HEK293 (cell line): ENCODE results near the gene TTC33.
A peak's percentile ranks its signal among the peaks of the same experiment; 100 is the strongest.

Source experiments
- CTCF ChIA-PET: fragments of 350-600 bp; formaldehyde crosslinking; extraction: SDS; loops from one replicate; lab custom pipeline; 2021; ENCODE audit warnings: antibody characterized with exemption; lab: Yijun Ruan, JAX
- POLR2A ChIA-PET: fragments of 300-600 bp; formaldehyde crosslinking; extraction: SDS; loops from one replicate; lab custom pipeline; 2020; ENCODE audit warnings: antibody characterized with exemption, inconsistent platforms; lab: Yijun Ruan, JAX
- H3K27ac ChIP-seq: fragments of 200-500 bp; sonication (Bioruptor generic); 2 replicates; pipeline ENCODE4 v1.5.1; 2014; ENCODE audit warnings: low read depth, low read length, control low read depth, inconsistent platforms; ENCODE audit errors: extremely low read depth
- H3K36me3 ChIP-seq, 2 experiments: fragments of 200-500 bp in 1 of 2; sonication (Bioruptor generic) in 1 of 2; 1 replicate in 1 of 2; 2 replicates in 1 of 2; pipeline ENCODE4 v1.5.1; 2014 to 2017; ENCODE audit warnings: inconsistent platforms in 2 of 2, low read length in 2 of 2; ENCODE audit not compliant: control insufficient read depth in 2 of 2, insufficient read depth in 1 of 2
- H3K4me1 ChIP-seq: fragments of 200-500 bp; sonication (Bioruptor generic); 2 replicates; pipeline ENCODE4 v1.5.1; 2014; ENCODE audit warnings: mild to moderate bottlenecking, low read length, inconsistent platforms; ENCODE audit not compliant: control insufficient read depth, insufficient read depth
- H3K4me3 ChIP-seq: 2 replicates; pipeline ENCODE4 v1.5.1; 2011; ENCODE audit warnings: low read depth, mild to moderate bottlenecking, control low read depth, low read length, moderate library complexity
- H3K9me3 ChIP-seq: fragments of 200-500 bp; sonication (Bioruptor generic); 2 replicates; pipeline ENCODE4 v1.5.1; 2014; ENCODE audit warnings: low read depth, low read length, inconsistent platforms; ENCODE audit not compliant: control insufficient read depth, insufficient read depth
- FEZF1 ChIP-seq: fragments of 450-650 bp; formaldehyde crosslinking; IDR thresholded peaks from 2 replicates; pipeline ENCODE4 v1.5.1; 2016; ENCODE audit warnings: missing biosample characterization, missing genetic modification characterization
- GLI4 ChIP-seq: fragments of 450-650 bp; formaldehyde crosslinking; IDR thresholded peaks from 2 replicates; pipeline ENCODE4 v1.5.1; 2016; ENCODE audit warnings: missing biosample characterization, missing genetic modification characterization
- MEIS1 ChIP-seq: sonication (generic); formaldehyde crosslinking; IDR thresholded peaks from 2 replicates; pipeline ENCODE4 v1.8.1; 2022; ENCODE audit warnings: missing genetic modification reagents, mild to moderate bottlenecking, borderline replicate concordance
- OSR2 ChIP-seq: fragments of 450-650 bp; formaldehyde crosslinking; IDR thresholded peaks from 2 replicates; pipeline ENCODE4 v1.5.1; 2016; ENCODE audit warnings: missing biosample characterization, missing genetic modification characterization
- PBX3 ChIP-seq: sonication (generic); formaldehyde crosslinking; IDR thresholded peaks from 2 replicates; pipeline ENCODE4 v1.8.1; 2022; ENCODE audit warnings: mild to moderate bottlenecking, moderate library complexity, missing genetic modification reagents
- ZIC2 ChIP-seq: fragments of 450-650 bp; formaldehyde crosslinking; IDR thresholded peaks from 2 replicates; pipeline ENCODE4 v1.5.1; 2016; ENCODE audit warnings: missing biosample characterization, missing genetic modification characterization
- ZNF302 ChIP-seq: fragments of 450-650 bp; formaldehyde crosslinking; IDR thresholded peaks from 2 replicates; pipeline ENCODE4 v1.5.1; 2016; ENCODE audit warnings: missing biosample characterization, missing genetic modification characterization, low read depth
- ZNF335 ChIP-seq: fragments of 450-650 bp; formaldehyde crosslinking; conservative IDR thresholded peaks from 2 replicates; pipeline ENCODE4 v1.5.1; 2016; ENCODE audit warnings: missing biosample characterization, missing genetic modification characterization
- ZNF391 ChIP-seq: fragments of 450-650 bp; formaldehyde crosslinking; IDR thresholded peaks from 2 replicates; pipeline ENCODE4 v1.5.1; 2016; ENCODE audit warnings: low read depth, missing biosample characterization, missing genetic modification characterization, borderline replicate concordance
- ZNF548 ChIP-seq: fragments of 450-650 bp; formaldehyde crosslinking; IDR thresholded peaks from 2 replicates; pipeline ENCODE4 v1.5.1; 2016; ENCODE audit warnings: missing biosample characterization, missing genetic modification characterization
- ZNF549 ChIP-seq: fragments of 450-650 bp; IDR thresholded peaks from 2 replicates; pipeline ENCODE4 v1.5.1; 2018; ENCODE audit warnings: missing biosample characterization, missing genetic modification characterization, mild to moderate bottlenecking, inconsistent platforms, moderate library complexity
- ZNF558 ChIP-seq: fragments of 450-650 bp; formaldehyde crosslinking; IDR thresholded peaks from 2 replicates; pipeline ENCODE4 v1.5.1; 2016; ENCODE audit warnings: missing biosample characterization, missing genetic modification characterization
- ZNF664 ChIP-seq: fragments of 450-650 bp; formaldehyde crosslinking; IDR thresholded peaks from 2 replicates; pipeline ENCODE4 v1.5.1; 2016; ENCODE audit warnings: missing biosample characterization, missing genetic modification characterization
- ZNF704 ChIP-seq: fragments of 450-650 bp; formaldehyde crosslinking; IDR thresholded peaks from 2 replicates; pipeline ENCODE4 v1.5.1; 2016; ENCODE audit warnings: missing biosample characterization, missing genetic modification characterization
- ZNF707 ChIP-seq: fragments of 450-650 bp; formaldehyde crosslinking; IDR thresholded peaks from 2 replicates; pipeline ENCODE4 v1.5.1; 2016; ENCODE audit warnings: missing biosample characterization, missing genetic modification characterization
- ZNF747 ChIP-seq: fragments of 450-650 bp; formaldehyde crosslinking; IDR thresholded peaks from 2 replicates; pipeline ENCODE4 v1.5.1; 2016; ENCODE audit warnings: missing biosample characterization, missing genetic modification characterization
- ZNF792 ChIP-seq: fragments of 450-650 bp; formaldehyde crosslinking; IDR thresholded peaks from 2 replicates; pipeline ENCODE4 v1.5.1; 2016; ENCODE audit warnings: missing biosample characterization, missing genetic modification characterization
- TF ChIP-seq, protein P1 (sequence below): fragments of 450-650 bp; formaldehyde crosslinking; IDR thresholded peaks from 2 replicates; pipeline ENCODE4 v1.5.1; 2017; ENCODE audit warnings: missing biosample characterization, missing genetic modification characterization
- TF ChIP-seq, protein P2 (sequence below): fragments of 450-650 bp; formaldehyde crosslinking; IDR thresholded peaks from 2 replicates; pipeline ENCODE4 v1.5.1; 2016; ENCODE audit warnings: missing biosample characterization, missing genetic modification characterization
- TF ChIP-seq, protein P3 (sequence below): fragments of 450-650 bp; formaldehyde crosslinking; IDR thresholded peaks from 2 replicates; pipeline ENCODE4 v1.5.1; 2016; ENCODE audit warnings: missing biosample characterization, missing genetic modification characterization, low read depth
- TF ChIP-seq, protein P4 (sequence below): fragments of 450-650 bp; formaldehyde crosslinking; IDR thresholded peaks from 2 replicates; pipeline ENCODE4 v1.5.1; 2016; ENCODE audit warnings: missing biosample characterization, missing genetic modification characterization

TTC33 gene

GRCh38 chr5:40776658-40776977 is 20.9 kb upstream of the TTC33 start (continued):
- no peak for TF ChIP-seq GLI4 (tag by site-specific recombination)
- TF ChIP-seq ZNF549 (tag by site-specific recombination) = peak; percentile 75
- TF ChIP-seq ZNF558 (tag by site-specific recombination) = no peak
- TF ChIP-seq FEZF1 (tag by site-specific recombination) = peak; percentile 52
- TF ChIP-seq ZNF335 (tag by site-specific recombination) = no peak
- no peak for TF ChIP-seq MEIS1

DNA sequence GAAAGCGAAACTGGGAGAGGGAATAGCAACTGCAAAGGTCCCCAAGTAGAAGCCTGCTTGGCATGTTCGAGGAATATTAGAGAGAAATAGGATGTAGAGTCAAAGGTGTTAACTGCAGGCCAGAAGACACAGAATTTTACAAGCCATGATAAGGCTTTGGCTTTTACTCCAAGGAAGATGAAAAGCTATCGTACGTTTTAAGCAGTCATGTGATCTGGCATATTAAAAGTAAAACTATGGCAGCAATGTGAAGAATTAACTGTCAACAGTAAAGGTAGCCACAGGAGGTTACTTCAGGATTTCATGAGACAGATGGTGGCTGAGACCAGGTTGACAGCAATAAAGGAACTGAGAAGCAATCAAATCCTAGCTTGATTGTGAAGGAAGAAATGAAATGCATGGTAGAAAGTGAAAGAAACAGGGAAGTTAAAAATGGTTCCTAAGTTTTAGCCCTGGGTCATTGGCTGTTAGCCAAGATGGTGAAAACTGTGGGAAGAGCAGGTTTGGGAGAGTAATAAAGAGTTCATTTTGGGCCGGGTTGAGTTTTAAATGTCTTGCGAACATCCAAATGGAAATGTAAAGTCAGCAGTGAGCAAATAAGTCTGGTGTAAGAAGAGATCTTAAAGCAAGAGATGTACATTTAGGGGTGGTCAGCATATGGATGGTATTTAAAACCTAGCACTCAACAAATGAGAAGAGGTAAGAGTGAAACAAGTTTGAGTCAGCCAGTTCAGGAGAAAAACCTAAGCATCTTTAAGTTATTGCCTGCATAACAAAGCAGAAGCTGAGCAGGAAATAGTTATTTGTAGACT is 20.3 kb upstream of the TTC33 start:
- ChIA-PET POLR2A (no interaction called here), CTCF (interaction anchor here (1.0 kb wide), 1 partner anchor 53 kb away, joined by 5 read pairs; no protein-coding TSS in a partner anchor)
- H3K36me3 ChIP-seq = peaks cover 36 to 39% of the 10 kb centered on the region in 2 experiments
- H3K27ac ChIP-seq = peak overlapping the region; percentile 40; the same call in 1 of the 2 replicates
- H3K4me3 ChIP-seq = no peak overlapping the region
- no peaks in the 10 kb centered on the region for H3K9me3 ChIP-seq
- TF ChIP-seq OSR2 (0 out of 2 replicates have a peak, but pooled peaks have one; percentile 8), ZNF335 (tag by site-specific recombination) (peak; percentile 74), ZNF747 (tag by site-specific recombination) (no peak)
- TF ChIP-seq, protein P1, sequence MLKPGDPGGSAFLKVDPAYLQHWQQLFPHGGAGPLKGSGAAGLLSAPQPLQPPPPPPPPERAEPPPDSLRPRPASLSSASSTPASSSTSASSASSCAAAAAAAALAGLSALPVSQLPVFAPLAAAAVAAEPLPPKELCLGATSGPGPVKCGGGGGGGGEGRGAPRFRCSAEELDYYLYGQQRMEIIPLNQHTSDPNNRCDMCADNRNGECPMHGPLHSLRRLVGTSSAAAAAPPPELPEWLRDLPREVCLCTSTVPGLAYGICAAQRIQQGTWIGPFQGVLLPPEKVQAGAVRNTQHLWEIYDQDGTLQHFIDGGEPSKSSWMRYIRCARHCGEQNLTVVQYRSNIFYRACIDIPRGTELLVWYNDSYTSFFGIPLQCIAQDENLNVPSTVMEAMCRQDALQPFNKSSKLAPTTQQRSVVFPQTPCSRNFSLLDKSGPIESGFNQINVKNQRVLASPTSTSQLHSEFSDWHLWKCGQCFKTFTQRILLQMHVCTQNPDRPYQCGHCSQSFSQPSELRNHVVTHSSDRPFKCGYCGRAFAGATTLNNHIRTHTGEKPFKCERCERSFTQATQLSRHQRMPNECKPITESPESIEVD = peak; percentile 34; the same call in 1 of the 2 replicates
- peaks cover 16% of the 10 kb centered on the region for H3K4me1 ChIP-seq

DNA sequence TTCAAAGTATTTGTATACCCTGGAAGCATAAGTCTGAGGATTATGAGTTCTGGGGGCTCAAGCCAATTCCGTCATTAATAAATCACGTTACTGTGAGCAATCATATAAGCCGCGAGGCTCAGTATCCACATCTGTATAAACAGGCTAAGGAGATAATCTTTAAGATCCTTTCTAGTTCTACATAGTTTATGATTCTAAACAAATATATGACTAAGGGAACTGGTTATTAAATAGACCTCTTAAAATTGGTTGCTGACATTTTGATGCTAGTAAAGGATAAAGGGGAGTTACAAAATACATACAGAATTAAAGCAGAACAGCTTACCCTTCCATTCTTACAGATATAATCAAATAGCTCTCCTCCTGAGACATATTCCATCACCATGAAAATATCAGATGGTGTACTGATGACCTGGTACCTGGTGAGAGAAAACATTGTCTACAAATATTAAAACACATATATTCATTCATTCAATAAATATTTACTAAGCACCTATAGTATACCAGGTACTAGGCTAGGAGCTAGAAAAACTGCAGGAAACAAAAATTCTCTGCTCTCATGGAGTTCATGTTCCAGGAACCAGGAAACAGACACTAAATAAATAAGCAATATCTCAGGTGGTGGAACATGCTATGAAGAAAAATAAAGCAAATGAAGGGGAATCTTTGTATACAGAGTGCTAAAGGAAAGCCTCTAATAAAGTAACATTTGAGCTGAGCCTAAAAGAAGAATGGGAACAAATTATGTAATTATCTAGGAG is 19.5 kb upstream of the TTC33 start:
- TF ChIP-seq ZNF302 (tag by site-specific recombination) (no peak), ZNF391 (no peak), ZNF664 (tag by site-specific recombination) (no peak), ZIC2 (tag by site-specific recombination) (no peak), ZNF792 (tag by site-specific recombination) (no peak), PBX3 (no peak), ZNF707 (no peak), ZNF548 (tag by site-specific recombination) (no peak), ZNF704 (tag by site-specific recombination) (no peak)
- TF ChIP-seq, protein P2, sequence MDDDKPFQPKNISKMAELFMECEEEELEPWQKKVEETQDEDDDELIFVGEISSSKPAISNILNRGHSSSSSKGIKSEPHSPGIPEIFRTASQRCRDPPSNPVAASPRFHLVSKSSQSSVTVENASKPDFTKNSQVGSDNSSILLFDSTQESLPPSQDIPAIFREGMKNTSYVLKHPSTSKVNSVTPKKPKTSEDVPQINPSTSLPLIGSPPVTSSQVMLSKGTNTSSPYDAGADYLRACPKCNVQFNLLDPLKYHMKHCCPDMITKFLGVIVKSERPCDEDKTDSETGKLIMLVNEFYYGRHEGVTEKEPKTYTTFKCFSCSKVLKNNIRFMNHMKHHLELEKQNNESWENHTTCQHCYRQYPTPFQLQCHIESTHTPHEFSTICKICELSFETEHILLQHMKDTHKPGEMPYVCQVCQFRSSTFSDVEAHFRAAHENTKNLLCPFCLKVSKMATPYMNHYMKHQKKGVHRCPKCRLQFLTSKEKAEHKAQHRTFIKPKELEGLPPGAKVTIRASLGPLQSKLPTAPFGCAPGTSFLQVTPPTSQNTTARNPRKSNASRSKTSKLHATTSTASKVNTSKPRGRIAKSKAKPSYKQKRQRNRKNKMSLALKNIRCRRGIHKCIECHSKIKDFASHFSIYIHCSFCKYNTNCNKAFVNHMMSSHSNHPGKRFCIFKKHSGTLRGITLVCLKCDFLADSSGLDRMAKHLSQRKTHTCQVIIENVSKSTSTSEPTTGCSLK (tag by site-specific recombination) = no peak
- TF ChIP-seq, protein P3, sequence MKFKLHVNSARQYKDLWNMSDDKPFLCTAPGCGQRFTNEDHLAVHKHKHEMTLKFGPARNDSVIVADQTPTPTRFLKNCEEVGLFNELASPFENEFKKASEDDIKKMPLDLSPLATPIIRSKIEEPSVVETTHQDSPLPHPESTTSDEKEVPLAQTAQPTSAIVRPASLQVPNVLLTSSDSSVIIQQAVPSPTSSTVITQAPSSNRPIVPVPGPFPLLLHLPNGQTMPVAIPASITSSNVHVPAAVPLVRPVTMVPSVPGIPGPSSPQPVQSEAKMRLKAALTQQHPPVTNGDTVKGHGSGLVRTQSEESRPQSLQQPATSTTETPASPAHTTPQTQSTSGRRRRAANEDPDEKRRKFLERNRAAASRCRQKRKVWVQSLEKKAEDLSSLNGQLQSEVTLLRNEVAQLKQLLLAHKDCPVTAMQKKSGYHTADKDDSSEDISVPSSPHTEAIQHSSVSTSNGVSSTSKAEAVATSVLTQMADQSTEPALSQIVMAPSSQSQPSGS (tag by site-specific recombination) = no peak
- TF ChIP-seq, protein P4, sequence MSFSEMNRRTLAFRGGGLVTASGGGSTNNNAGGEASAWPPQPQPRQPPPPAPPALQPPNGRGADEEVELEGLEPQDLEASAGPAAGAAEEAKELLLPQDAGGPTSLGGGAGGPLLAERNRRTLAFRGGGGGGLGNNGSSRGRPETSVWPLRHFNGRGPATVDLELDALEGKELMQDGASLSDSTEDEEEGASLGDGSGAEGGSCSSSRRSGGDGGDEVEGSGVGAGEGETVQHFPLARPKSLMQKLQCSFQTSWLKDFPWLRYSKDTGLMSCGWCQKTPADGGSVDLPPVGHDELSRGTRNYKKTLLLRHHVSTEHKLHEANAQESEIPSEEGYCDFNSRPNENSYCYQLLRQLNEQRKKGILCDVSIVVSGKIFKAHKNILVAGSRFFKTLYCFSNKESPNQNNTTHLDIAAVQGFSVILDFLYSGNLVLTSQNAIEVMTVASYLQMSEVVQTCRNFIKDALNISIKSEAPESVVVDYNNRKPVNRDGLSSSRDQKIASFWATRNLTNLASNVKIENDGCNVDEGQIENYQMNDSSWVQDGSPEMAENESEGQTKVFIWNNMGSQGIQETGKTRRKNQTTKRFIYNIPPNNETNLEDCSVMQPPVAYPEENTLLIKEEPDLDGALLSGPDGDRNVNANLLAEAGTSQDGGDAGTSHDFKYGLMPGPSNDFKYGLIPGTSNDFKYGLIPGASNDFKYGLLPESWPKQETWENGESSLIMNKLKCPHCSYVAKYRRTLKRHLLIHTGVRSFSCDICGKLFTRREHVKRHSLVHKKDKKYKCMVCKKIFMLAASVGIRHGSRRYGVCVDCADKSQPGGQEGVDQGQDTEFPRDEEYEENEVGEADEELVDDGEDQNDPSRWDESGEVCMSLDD (tag by site-specific recombination) = no peak
- TF ChIP-seq, all 188 proteins: peak for 0
- H3K27ac ChIP-seq = peak overlapping the region; percentile 40; the same call in 1 of the 2 replicates
- peaks cover 37 to 45% of the 10 kb centered on the region in 2 experiments for H3K36me3 ChIP-seq
- H3K4me1 ChIP-seq = peaks cover 16% of the 10 kb centered on the region
- CTCF ChIA-PET = interaction anchor here (0.7 to 1.0 kb wide), 3 partner anchors 38 to 1433 kb away, joined by 3 to 5 read pairs (median 3); no protein-coding TSS in a partner anchor
- no peaks in the 10 kb centered on the region for H3K9me3 ChIP-seq
- POLR2A ChIA-PET = no interaction called here
- no peak overlapping the region for H3K4me3 ChIP-seq
